CD4-positive, alpha-beta T cell treated with Interleukin-4 for 1 hour (primary cell): ENCODE data around the gene STARD8.
"Not testable (repeated sequence)": the region's sequence is repeated elsewhere in the genome, so short reads cannot be mapped to it uniquely, and the experiment has no call there.

Experiments used
- DNase-seq, 2 donors: peaks; one replicate each; pipeline ENCODE4 v3.0.0-alpha.2; 2020 to 2022

STARD8 gene

DNA sequence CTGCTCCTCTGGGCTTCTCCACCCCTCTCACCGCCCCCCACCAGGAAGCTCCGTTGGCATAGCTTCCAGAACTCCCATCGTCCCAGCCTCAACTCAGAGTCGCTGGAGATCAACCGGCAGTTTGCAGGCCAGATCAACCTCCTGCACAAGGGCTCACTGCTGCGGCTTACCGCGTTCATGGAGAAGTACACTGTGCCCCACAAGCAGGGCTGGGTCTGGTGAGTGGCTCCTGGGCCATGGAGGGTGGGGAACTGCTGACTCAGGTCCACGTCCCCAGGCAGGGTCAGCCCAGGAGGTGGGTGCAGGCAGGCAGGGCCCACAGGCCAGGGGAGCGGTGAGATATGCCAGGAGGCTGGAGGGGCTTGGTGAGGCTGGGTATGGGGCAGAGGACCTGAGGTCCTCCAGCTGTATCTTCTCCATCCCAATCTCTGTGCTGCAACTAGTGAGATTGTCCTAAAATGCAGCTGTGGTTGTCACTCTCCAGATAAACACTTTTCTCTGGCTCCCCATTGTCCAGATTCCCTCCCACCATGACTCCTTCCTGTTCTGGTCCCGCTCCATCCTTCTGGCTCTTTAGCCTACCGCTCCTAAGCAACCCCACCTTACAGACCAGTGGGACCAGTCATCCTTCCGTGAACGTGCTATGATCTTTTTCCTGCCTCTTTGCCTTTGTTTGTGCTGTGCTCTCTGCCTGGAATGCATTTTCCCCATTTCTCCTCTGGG lies 71.9 kb downstream of the STARD8 start:
- peak in 1 of 2 donors; percentile 5 for DNase-seq

GRCh38 chrX:68719904-68720614 lies 72.6 kb downstream of the STARD8 start:
- DNase-seq, result peak in 1 of 2 donors; percentile 6

- peak in 1 of 2 donors; percentile 1 for DNase-seq
These were observed 73.4 kb downstream of the STARD8 start for GRCh38 chrX:68720851-68721250.

- peak in 1 of 2 donors; percentile 3 for DNase-seq
These were observed 74.1 kb downstream of the STARD8 start for GRCh38 chrX:68721546-68721945.

GRCh38 chrX:68721991-68722860 lies 74.8 kb downstream of the STARD8 start:
- peak in 1 of 2 donors; percentile 7 for DNase-seq

- peak in 1 of 2 donors; percentile 8 for DNase-seq
These were observed 76.2 kb downstream of the STARD8 start for GRCh38 chrX:68723491-68724155.

- no peak for DNase-seq
These were observed 77.1 kb downstream of the STARD8 start for GRCh38 chrX:68724531-68725020.

DNA sequence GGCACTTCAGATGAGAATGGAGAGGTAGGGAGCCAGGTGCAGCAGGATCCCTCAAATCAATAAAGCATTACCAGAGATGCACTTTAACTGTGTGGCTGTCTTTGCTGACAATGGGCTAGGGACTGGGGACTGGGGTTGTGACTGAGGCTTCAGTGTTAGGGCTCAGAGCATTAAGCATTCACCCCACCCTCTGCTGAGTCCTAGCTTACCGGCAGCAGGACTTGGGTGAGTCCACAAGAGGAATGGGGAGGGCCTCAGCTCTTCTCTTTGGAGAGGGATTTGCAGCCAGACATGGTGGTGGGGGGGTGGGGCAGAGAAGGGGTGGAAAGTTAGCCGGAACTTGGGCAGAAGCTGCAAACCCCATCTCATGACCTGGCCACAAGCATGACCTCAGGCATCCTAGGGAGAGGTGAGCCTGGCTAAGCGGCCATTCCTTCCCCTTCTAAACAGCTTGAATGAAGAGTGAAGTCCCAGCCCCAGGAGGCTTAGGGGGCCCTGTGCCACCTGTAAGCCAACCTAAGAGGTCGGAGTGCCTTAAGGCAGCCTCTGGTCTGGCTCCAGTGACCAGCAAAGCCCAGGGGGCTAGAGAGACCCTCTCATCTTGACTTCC lies 78.4 kb downstream of the STARD8 start:
- DNase-seq, result no peak

GRCh38 chrX:68726366-68726765 lies 78.9 kb downstream of the STARD8 start:
- DNase-seq, result no peak

DNA sequence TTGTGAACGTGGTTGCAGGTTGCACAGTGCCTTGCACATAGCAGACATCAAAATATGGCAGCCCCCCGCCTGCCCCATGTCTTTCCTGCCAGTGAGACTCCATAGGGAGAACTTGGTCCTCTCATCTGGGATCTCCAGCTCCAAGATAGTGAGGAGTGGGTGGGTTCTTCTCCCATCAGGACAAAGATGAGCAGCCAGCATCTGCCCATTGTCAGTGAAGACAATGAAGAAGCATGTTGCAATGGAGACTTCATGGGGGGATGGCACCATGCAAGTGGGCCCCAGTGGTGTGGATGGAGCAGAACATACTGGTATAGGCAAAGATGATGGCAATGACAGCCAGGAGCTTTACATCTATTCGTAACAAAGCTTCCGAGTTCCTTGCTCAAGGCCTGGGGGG lies 80.2 kb downstream of the STARD8 start:
- DNase-seq, result no peak

DNA sequence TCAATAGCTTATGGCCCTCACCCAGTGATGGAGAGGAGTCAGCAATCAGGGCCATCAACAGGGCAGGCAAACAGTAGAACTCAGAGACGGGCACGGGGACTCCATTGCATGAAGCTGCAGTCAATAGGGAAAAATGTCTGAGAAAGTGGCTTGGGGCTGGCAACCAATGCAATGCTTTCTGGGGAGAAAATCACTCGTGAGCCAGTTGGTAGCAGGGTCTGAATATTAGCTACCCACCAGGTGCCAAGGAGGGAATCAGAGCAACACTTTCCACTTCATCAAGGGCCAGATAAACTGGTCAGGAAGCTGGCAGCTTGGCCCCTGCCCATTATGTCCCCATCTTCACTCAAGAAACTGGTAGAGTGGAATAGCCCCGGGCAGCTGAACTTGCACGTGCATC lies 80.7 kb downstream of the STARD8 start:
- no peak for DNase-seq

GRCh38 chrX:68731254-68731653 lies 83.8 kb downstream of the STARD8 start:
- no peak for DNase-seq

DNA sequence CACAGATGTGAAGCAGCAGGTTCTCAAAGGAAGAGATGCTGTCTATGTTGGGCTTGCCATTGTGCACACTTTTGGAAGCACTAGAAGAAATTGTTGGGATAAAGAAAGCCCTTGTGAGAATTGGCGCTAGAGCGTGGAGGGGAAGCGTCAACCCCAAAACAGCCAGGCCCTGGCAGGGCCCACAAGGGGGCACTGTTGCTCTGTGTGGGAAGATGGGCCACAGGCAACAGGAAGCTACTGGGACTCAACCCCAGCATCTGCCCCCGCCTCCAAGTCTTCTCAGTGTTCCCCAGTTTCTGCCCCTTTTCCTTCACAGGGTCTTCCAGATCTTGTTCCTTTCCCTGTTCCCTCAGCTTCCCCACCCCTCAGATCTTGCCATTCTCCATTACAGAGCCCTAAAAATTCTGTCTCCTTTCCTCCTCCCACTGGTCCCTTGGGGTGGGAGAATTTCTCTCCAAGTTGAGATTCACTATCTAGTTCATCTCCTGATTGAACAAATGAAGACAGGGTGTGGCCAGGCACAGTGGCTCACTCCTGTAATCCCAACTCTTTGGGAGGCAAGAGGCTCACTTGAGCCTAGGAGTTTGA lies 85.5 kb downstream of the STARD8 start:
- DNase-seq, result peak; percentile 54 to 57

DNA sequence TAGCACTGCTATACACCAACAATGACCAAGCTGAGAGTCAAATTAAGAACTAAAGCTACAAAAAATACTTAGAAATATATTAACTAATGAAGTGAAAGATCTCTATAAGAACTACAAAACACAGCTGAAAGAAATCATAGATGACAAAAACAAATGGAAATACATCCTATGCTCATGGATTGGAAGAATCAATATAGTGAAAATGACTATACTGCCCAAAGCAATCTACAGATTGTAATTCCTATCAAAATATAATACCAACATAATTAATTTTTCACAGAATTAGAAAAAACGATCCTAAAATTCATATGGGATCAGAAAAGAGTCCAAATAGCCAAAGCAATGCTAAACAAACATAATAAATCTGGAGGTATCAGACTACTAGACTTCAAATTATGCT lies 87.8 kb downstream of the STARD8 start:
- DNase-seq, result no peak

DNA sequence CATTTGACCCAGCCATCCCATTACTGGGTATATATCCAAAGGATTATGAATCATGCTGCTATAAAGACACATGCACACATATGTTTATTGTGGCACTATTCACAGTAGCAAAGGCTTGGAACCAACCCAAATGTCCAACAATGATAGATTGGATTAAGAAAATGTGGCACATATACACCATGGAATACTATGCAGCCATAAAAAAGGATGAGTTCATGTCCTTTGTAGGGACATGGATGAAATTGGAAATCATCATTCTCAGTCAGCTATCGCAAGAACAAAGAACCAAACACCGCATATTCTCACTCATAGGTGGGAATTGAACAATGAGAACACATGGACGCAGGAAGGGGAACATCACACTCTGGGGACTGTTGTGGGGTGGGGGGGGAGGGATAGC lies 94.4 kb downstream of the STARD8 start:
- DNase-seq, result not testable (repeated sequence)

GRCh38 chrX:68743754-68744153 lies 96.3 kb downstream of the STARD8 start:
- no peak for DNase-seq

DNA sequence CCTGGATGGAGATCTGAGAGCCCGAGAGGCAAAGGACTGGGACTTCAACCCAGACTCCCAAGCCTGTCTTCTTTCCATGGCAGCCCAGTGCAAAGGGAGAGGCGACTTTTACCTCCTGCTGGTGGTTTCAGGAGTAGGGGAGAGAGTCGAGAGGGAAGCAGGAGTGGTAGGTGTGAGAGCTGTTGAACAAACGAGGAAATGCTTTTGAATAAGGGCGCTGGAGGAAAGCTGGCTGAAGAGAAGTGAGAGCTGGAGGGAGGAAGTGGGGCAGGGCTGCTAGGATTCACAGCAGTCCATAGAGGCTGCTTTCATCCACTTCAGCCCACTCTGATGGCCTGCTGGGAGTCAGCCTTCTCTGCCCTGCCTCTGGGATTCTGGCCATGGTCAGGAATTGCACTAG lies 99.5 kb downstream of the STARD8 start:
- no peak for DNase-seq

- no peak for DNase-seq
These were observed 100.6 kb downstream of the STARD8 start for GRCh38 chrX:68748030-68748429.

- DNase-seq, result no peak
These were observed 102.0 kb downstream of the STARD8 start for GRCh38 chrX:68749426-68749825.

- DNase-seq, result no peak
These were observed 102.8 kb downstream of the STARD8 start for GRCh38 chrX:68750316-68750715.

GRCh38 chrX:68751372-68751771 lies 103.9 kb downstream of the STARD8 start:
- no peak for DNase-seq

DNA sequence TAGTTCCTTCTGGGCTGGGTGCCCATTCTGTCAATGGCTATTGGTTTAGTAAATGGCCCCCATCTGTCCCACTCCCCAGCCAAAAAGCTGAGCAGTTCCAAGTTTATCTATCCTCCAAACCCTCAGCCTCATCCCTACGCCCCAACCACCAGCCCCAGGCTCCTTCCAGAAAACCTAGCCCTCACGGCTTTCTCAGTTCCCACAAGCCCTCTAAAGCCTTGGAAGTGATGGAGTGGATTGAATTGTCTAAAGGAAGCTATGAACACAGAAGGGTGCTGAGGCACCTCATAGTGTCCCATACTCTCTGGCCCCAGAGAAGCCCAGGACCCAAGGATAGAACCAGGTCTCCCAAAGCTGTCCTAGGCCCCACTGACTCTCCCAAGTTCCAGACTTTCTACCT lies 105.8 kb downstream of the STARD8 start:
- no peak for DNase-seq
